ENCODE measurements around the gene AGK.

DNA sequence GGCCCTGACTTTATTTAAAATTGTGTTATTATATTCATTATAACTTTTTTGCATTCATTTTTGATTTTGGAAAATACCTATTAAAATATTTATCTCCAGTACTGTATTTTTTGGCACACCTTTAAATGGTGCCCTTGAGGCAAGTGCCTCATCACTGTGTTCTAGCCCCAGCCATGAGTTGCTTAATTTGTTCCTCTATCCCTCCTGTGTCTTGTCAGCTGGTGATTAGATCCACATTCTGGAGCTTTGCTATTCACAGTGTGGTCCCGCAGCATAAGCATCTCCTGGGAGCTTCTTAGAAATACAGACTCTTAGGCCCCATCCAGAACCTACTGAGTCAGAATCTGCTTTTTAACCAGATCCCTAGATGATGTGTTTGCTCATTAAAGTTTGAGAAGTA is 19.8 kb downstream of the AGK start:
- TF ChIP-seq, protein P1, sequence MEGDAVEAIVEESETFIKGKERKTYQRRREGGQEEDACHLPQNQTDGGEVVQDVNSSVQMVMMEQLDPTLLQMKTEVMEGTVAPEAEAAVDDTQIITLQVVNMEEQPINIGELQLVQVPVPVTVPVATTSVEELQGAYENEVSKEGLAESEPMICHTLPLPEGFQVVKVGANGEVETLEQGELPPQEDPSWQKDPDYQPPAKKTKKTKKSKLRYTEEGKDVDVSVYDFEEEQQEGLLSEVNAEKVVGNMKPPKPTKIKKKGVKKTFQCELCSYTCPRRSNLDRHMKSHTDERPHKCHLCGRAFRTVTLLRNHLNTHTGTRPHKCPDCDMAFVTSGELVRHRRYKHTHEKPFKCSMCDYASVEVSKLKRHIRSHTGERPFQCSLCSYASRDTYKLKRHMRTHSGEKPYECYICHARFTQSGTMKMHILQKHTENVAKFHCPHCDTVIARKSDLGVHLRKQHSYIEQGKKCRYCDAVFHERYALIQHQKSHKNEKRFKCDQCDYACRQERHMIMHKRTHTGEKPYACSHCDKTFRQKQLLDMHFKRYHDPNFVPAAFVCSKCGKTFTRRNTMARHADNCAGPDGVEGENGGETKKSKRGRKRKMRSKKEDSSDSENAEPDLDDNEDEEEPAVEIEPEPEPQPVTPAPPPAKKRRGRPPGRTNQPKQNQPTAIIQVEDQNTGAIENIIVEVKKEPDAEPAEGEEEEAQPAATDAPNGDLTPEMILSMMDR (conservative IDR thresholded peaks at IDR 0.05; ENCODE audit: low read depth, low read length), result no peak
- no peak for TF ChIP-seq EZH2 (IDR thresholded peaks at IDR 0.05; ENCODE audit: borderline replicate concordance, low read depth, low read length, poor library complexity, severe bottlenecking)

All from A673 (cell line).